ENCODE data around the gene NASP.
A peak's percentile ranks its signal among the peaks of the same experiment; 100 is the strongest.

NASP gene

GRCh38 chr1:45620588-45621500 is 37.0 kb downstream of the NASP start:
- Histone ChIP-seq H3K18ac (ENCODE audit: low read depth in 1 of 2, low read length in 2 of 2) (no peak overlapping the region), H3K4me1 (ENCODE audit: control insufficient read depth, insufficient read depth, low read depth, low read length) (no peaks in the 10 kb centered on the region), H3K4ac (ENCODE audit: low read depth in 1 of 2, low read length in 2 of 2) (no peak overlapping the region), H3K4me2 (ENCODE audit: low read length, poor library complexity, severe bottlenecking) (no peak overlapping the region), H3K79me1 (replicated peaks; ENCODE audit: low read length, poor library complexity, severe bottlenecking) (peaks cover 2% of the 10 kb centered on the region), H3K9ac (ENCODE audit: low read length) (no peak overlapping the region), H2BK15ac (ENCODE audit: low read depth, poor library complexity, severe bottlenecking) (no peak overlapping the region), H2BK12ac (ENCODE audit: low read length in 2 of 2) (no peak overlapping the region), H3K23ac (ENCODE audit: low read length in 2 of 2) (no peak overlapping the region), H3K14ac (ENCODE audit: low read length in 2 of 2) (no peak overlapping the region), H2AFZ (ENCODE audit: low read depth, low read length) (no peak overlapping the region), H3K27ac (ENCODE audit: low read length, poor library complexity, severe bottlenecking) (no peak overlapping the region), H2AK5ac (ENCODE audit: low read length, severe bottlenecking) (no peak overlapping the region), H4K8ac (ENCODE audit: low read length) (no peak overlapping the region), H3K36me3 (ENCODE audit: control insufficient read depth in 1 of 2, insufficient read depth in 2 of 2, low read depth in 1 of 2, low read length in 2 of 2) (peaks cover 52 to 56% of the 10 kb centered on the region in 2 experiments), H3K27me3 (ENCODE audit: control insufficient read depth in 1 of 2, insufficient read depth in 1 of 2, low read length in 2 of 2) (no peaks in the 10 kb centered on the region), H4K91ac (ENCODE audit: low read length) (no peak overlapping the region), H2BK120ac (ENCODE audit: low read depth, low read length) (no peak overlapping the region), H3K4me3 (ENCODE audit: insufficient read depth in 1 of 2, low read depth in 1 of 2, low read length in 2 of 2) (no peak overlapping the region), H2BK5ac (ENCODE audit: low read depth, low read length, poor library complexity, severe bottlenecking) (no peak overlapping the region), H3K9me3 (ENCODE audit: control insufficient read depth, low read length) (no peaks in the 10 kb centered on the region)
- DNase-seq, result no peak
- 97% methylated on average over 17 of the region's 17 CpGs for WGBS

GRCh38 chr1:45621501-45621836 is 37.6 kb downstream of the NASP start:
- no peaks in the 10 kb centered on the region for H3K4me1 ChIP-seq (ENCODE audit: control insufficient read depth, insufficient read depth, low read depth, low read length)
- no peak overlapping the region for H3K4me2 ChIP-seq (ENCODE audit: low read length, poor library complexity, severe bottlenecking)
- H2BK120ac ChIP-seq (ENCODE audit: low read depth, low read length), result no peak overlapping the region
- no peak overlapping the region for H3K27ac ChIP-seq (ENCODE audit: low read length, poor library complexity, severe bottlenecking)
- no peak overlapping the region for H4K8ac ChIP-seq (ENCODE audit: low read length)
- H3K9me3 ChIP-seq (ENCODE audit: control insufficient read depth, low read length), result no peaks in the 10 kb centered on the region
- H2AFZ ChIP-seq (ENCODE audit: low read depth, low read length), result no peak overlapping the region
- no peak for DNase-seq
- peaks cover 2% of the 10 kb centered on the region for H3K79me1 ChIP-seq (replicated peaks; ENCODE audit: low read length, poor library complexity, severe bottlenecking)
- no peak overlapping the region for H3K4ac ChIP-seq (ENCODE audit: low read depth in 1 of 2, low read length in 2 of 2)
- H2BK12ac ChIP-seq (ENCODE audit: low read length in 2 of 2), result no peak overlapping the region
- H3K36me3 ChIP-seq (ENCODE audit: control insufficient read depth in 1 of 2, insufficient read depth in 2 of 2, low read depth in 1 of 2, low read length in 2 of 2), result peaks cover 49 to 60% of the 10 kb centered on the region in 2 experiments
- H4K91ac ChIP-seq (ENCODE audit: low read length), result no peak overlapping the region
- H3K27me3 ChIP-seq (ENCODE audit: control insufficient read depth in 1 of 2, insufficient read depth in 1 of 2, low read length in 2 of 2), result no peaks in the 10 kb centered on the region
- H3K14ac ChIP-seq (ENCODE audit: low read length in 2 of 2), result no peak overlapping the region
- no peak overlapping the region for H3K18ac ChIP-seq (ENCODE audit: low read depth in 1 of 2, low read length in 2 of 2)
- H3K9ac ChIP-seq (ENCODE audit: low read length), result no peak overlapping the region
- H3K4me3 ChIP-seq (ENCODE audit: insufficient read depth in 1 of 2, low read depth in 1 of 2, low read length in 2 of 2), result no peak overlapping the region
- no peak overlapping the region for H2AK5ac ChIP-seq (ENCODE audit: low read length, severe bottlenecking)
- WGBS, result 96% methylated on average over 2 of the region's 3 CpGs
- no peak overlapping the region for H3K23ac ChIP-seq (ENCODE audit: low read length in 2 of 2)
- H2BK15ac ChIP-seq (ENCODE audit: low read depth, poor library complexity, severe bottlenecking), result no peak overlapping the region
- no peak overlapping the region for H2BK5ac ChIP-seq (ENCODE audit: low read depth, low read length, poor library complexity, severe bottlenecking)

GRCh38 chr1:45621895-45622523 is 38.2 kb downstream of the NASP start:
- no peak overlapping the region for H2AFZ ChIP-seq (ENCODE audit: low read depth, low read length)
- no peak overlapping the region for H4K8ac ChIP-seq (ENCODE audit: low read length)

More at GRCh38 chr1:45621895-45622523, 38.2 kb downstream of the NASP start:
- Histone ChIP-seq H3K4me1 (ENCODE audit: control insufficient read depth, insufficient read depth, low read depth, low read length) (no peaks in the 10 kb centered on the region), H3K14ac (ENCODE audit: low read length in 2 of 2) (peak overlapping the region in 1 of 2 experiments; percentile 63), H3K27ac (ENCODE audit: low read length, poor library complexity, severe bottlenecking) (no peak overlapping the region), H3K4ac (ENCODE audit: low read depth in 1 of 2, low read length in 2 of 2) (no peak overlapping the region), H2BK120ac (ENCODE audit: low read depth, low read length) (no peak overlapping the region), H3K18ac (ENCODE audit: low read depth in 1 of 2, low read length in 2 of 2) (no peak overlapping the region), H3K4me3 (ENCODE audit: insufficient read depth in 1 of 2, low read depth in 1 of 2, low read length in 2 of 2) (no peak overlapping the region), H3K27me3 (ENCODE audit: control insufficient read depth in 1 of 2, insufficient read depth in 1 of 2, low read length in 2 of 2) (no peaks in the 10 kb centered on the region), H3K79me1 (replicated peaks; ENCODE audit: low read length, poor library complexity, severe bottlenecking) (peaks cover 3% of the 10 kb centered on the region), H4K91ac (ENCODE audit: low read length) (no peak overlapping the region), H3K36me3 (ENCODE audit: control insufficient read depth in 1 of 2, insufficient read depth in 2 of 2, low read depth in 1 of 2, low read length in 2 of 2) (peaks cover 49 to 60% of the 10 kb centered on the region in 2 experiments), H3K4me2 (ENCODE audit: low read length, poor library complexity, severe bottlenecking) (no peak overlapping the region), H3K9me3 (ENCODE audit: control insufficient read depth, low read length) (no peaks in the 10 kb centered on the region), H2BK5ac (ENCODE audit: low read depth, low read length, poor library complexity, severe bottlenecking) (no peak overlapping the region), H2BK15ac (ENCODE audit: low read depth, poor library complexity, severe bottlenecking) (no peak overlapping the region), H3K23ac (ENCODE audit: low read length in 2 of 2) (no peak overlapping the region), H2BK12ac (ENCODE audit: low read length in 2 of 2) (no peak overlapping the region), H2AK5ac (ENCODE audit: low read length, severe bottlenecking) (no peak overlapping the region), H3K9ac (ENCODE audit: low read length) (peak overlapping the region; percentile 45)
- WGBS, result 88% methylated on average over 18 of the region's 18 CpGs
- DNase-seq, result no peak
